ENCODE data around the gene PCDH15. TPM values are rescaled to one million over a fixed set of nuclear protein-coding genes. Genes with fewer than 3 reads are reported as not detected.

The PCDH15 gene
- total RNA-seq, 1 donor from 2014 or later = 0.64 TPM

DNA sequence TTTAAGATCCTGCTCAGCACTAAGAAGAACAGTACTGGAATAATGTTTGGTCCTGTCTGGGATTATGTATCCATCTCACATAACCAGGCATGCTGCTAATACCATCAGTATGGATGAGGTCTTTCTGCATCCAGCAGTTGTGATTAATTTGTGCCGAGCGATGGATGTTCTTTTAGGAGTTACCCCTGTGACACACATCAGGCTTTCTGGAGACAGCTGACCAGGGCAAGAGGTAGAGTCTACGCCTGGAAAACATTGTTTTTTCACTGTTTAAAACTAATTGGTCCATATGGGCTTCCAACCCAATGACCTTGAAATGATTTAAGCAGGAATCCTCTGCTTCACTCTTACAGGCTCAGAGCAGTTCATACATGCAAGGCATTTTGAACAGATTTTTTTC, 603.0 kb downstream of the PCDH15 start:
- no peak for DNase-seq
- H3K36me3 Mint-ChIP-seq (ENCODE audit: unreplicated experiment) = no peaks in the 10 kb centered on the region
- TF ChIP-seq, protein P1, sequence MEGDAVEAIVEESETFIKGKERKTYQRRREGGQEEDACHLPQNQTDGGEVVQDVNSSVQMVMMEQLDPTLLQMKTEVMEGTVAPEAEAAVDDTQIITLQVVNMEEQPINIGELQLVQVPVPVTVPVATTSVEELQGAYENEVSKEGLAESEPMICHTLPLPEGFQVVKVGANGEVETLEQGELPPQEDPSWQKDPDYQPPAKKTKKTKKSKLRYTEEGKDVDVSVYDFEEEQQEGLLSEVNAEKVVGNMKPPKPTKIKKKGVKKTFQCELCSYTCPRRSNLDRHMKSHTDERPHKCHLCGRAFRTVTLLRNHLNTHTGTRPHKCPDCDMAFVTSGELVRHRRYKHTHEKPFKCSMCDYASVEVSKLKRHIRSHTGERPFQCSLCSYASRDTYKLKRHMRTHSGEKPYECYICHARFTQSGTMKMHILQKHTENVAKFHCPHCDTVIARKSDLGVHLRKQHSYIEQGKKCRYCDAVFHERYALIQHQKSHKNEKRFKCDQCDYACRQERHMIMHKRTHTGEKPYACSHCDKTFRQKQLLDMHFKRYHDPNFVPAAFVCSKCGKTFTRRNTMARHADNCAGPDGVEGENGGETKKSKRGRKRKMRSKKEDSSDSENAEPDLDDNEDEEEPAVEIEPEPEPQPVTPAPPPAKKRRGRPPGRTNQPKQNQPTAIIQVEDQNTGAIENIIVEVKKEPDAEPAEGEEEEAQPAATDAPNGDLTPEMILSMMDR (IDR thresholded peaks at IDR 0.05; ENCODE audit: partially characterized antibody, unreplicated experiment) = no peak
- no peak overlapping the region for H3K27ac Mint-ChIP-seq (ENCODE audit: unreplicated experiment)
- H3K27me3 Mint-ChIP-seq (ENCODE audit: unreplicated experiment) = no peaks in the 10 kb centered on the region
- no peaks in the 10 kb centered on the region for H3K9me3 Mint-ChIP-seq (ENCODE audit: unreplicated experiment)
- peaks cover 4% of the 10 kb centered on the region for H3K4me1 Mint-ChIP-seq (ENCODE audit: low read depth, unreplicated experiment)
- H3K4me3 Mint-ChIP-seq (ENCODE audit: unreplicated experiment) = no peak overlapping the region

DNA sequence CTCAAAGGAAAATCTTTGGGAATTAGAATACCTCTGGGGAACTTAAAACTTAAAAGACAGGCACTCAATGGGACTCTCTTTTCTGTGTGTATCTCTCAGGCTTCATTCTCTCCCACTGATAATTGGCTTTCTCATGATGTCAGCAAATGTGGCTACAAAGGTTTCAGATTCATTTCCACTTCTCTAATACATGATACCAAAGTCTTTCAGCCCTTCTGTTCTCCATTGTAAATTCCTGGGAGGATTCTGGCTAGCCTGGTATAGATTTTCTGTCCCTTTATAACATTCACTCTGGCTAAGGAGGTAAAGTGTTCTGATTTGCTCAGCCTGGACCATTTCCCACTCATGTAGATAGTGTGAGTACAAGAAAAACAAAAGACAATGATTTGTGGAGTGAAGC, 606.2 kb downstream of the PCDH15 start:
- Mint-ChIP-seq H3K27ac (ENCODE audit: unreplicated experiment) (no peak overlapping the region), H3K27me3 (ENCODE audit: unreplicated experiment) (no peaks in the 10 kb centered on the region), H3K9me3 (ENCODE audit: unreplicated experiment) (no peaks in the 10 kb centered on the region), H3K4me1 (ENCODE audit: low read depth, unreplicated experiment) (peaks cover 4% of the 10 kb centered on the region), H3K36me3 (ENCODE audit: unreplicated experiment) (no peaks in the 10 kb centered on the region), H3K4me3 (ENCODE audit: unreplicated experiment) (no peak overlapping the region)
- TF ChIP-seq, protein P1 (IDR thresholded peaks at IDR 0.05; ENCODE audit: partially characterized antibody, unreplicated experiment) = no peak
- DNase-seq = no peak

DNA sequence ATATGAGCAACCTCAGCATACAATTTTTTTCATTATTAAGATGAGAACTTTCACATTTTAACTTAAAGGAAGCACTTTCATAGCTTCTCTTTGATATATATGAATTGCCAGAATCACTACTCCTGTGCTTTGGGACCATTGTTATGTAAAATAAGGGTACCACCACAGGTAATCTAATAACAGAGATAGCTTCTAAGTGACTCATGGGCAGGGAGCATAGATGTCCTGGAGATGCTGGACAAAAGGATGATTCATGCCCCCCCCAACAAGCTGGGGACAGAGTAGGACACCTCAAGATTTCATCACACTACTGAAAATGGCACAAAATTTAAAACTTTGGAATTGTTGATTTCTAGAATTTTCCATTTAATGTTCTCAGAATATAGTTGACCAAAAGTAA, 641.1 kb downstream of the PCDH15 start:
- no peaks in the 10 kb centered on the region for H3K4me1 Mint-ChIP-seq (ENCODE audit: low read depth, unreplicated experiment)
- no peak for DNase-seq
- H3K27ac Mint-ChIP-seq (ENCODE audit: unreplicated experiment) = no peak overlapping the region
- H3K9me3 Mint-ChIP-seq (ENCODE audit: unreplicated experiment) = no peaks in the 10 kb centered on the region
- TF ChIP-seq, protein P1 (IDR thresholded peaks at IDR 0.05; ENCODE audit: partially characterized antibody, unreplicated experiment) = no peak
- no peak overlapping the region for H3K4me3 Mint-ChIP-seq (ENCODE audit: unreplicated experiment)
- H3K27me3 Mint-ChIP-seq (ENCODE audit: unreplicated experiment) = no peaks in the 10 kb centered on the region
- H3K36me3 Mint-ChIP-seq (ENCODE audit: unreplicated experiment) = no peaks in the 10 kb centered on the region

DNA sequence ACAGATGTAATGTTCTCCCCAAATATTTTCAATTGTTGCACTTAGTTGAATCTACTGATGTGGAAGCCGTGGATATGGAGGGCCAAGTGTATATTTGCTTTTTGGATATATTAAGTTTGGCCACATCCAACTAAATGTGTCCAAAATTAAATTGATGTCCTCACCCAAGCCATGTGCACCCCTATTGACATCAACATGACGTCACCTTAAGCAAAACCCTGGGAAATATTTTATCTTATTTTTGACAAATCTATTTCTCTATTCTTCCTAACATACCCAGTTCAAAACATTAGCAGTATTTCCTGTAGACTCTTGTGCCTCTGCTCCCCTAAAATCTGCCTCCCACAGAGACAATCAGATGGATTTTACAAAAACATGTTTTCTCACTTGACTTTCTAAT, 652.5 kb downstream of the PCDH15 start:
- TF ChIP-seq, protein P1 (IDR thresholded peaks at IDR 0.05; ENCODE audit: partially characterized antibody, unreplicated experiment) = no peak
- Mint-ChIP-seq H3K4me1 (ENCODE audit: low read depth, unreplicated experiment) (no peaks in the 10 kb centered on the region), H3K36me3 (ENCODE audit: unreplicated experiment) (no peaks in the 10 kb centered on the region), H3K4me3 (ENCODE audit: unreplicated experiment) (no peak overlapping the region), H3K27me3 (ENCODE audit: unreplicated experiment) (no peaks in the 10 kb centered on the region), H3K9me3 (ENCODE audit: unreplicated experiment) (no peaks in the 10 kb centered on the region), H3K27ac (ENCODE audit: unreplicated experiment) (no peak overlapping the region)
- DNase-seq = no peak

DNA sequence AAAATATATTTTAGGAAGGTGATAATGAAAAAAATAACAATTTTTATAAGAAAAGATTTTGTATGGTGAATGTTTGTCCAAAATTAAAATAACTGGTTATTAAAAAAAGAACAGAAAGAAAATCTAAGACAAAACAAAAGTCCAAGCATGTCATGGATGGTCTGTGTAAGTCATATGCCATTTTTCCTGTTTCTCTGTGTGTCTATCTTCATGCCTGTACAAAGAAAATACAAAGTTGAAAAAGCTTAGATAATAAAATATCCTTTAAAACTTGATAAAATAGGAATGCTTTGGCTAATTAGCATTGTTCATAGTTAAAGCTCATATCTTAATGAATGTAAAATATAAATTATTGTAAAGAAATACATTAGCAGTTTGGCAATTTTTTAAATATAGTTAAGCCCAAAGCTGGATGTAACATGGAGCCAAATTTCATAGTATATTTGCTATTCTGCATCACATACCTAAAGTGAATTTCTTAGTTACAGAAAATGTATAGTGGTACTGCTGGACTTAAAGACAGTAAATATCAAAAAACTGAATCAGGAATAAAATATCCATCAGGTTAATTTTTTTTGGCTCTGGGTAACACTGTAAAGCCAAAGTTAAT, 661.1 kb downstream of the PCDH15 start:
- DNase-seq = no peak
- TF ChIP-seq, protein P1 (IDR thresholded peaks at IDR 0.05; ENCODE audit: partially characterized antibody, unreplicated experiment) = no peak
- Mint-ChIP-seq H3K4me3 (ENCODE audit: unreplicated experiment) (no peak overlapping the region), H3K9me3 (ENCODE audit: unreplicated experiment) (no peaks in the 10 kb centered on the region), H3K27me3 (ENCODE audit: unreplicated experiment) (no peaks in the 10 kb centered on the region), H3K4me1 (ENCODE audit: low read depth, unreplicated experiment) (no peaks in the 10 kb centered on the region), H3K27ac (ENCODE audit: unreplicated experiment) (no peak overlapping the region), H3K36me3 (ENCODE audit: unreplicated experiment) (no peaks in the 10 kb centered on the region)
